SK-N-SH treated with all-trans-retinoic acid at 6 μM for 48 hours (cell line): Measurements from ENCODE around the gene DLX1.
A peak's percentile ranks its signal among the peaks of the same experiment; 100 is the strongest.

Source experiments
- ATAC-seq: fragments of 200-7000 bp; cut with Tn5 transposase; 3 replicates; pipeline ENCODE4 v1.9.1; 2020; ENCODE audit warnings: mild to moderate bottlenecking, moderate library complexity
- ARNTL ChIP-seq: fragments of 450-650 bp; formaldehyde crosslinking; IDR thresholded peaks from 2 replicates; pipeline ENCODE4 v1.5.0; 2020; ENCODE audit warnings: low read depth, mild to moderate bottlenecking, moderate library complexity, borderline replicate concordance
- CREB5 ChIP-seq: fragments of 250-450 bp; sonication (Bioruptor Pico); IDR thresholded peaks from 2 replicates; pipeline ENCODE4 v1.5.1; 2020; ENCODE audit warnings: low read depth, mild to moderate bottlenecking, moderate library complexity
- CSDC2 ChIP-seq: fragments of 250-450 bp; sonication (Bioruptor Pico); IDR thresholded peaks from 2 replicates; pipeline ENCODE4 v1.5.0; 2020; ENCODE audit warnings: mild to moderate bottlenecking, moderate library complexity
- CSRNP3 ChIP-seq: fragments of 250-450 bp; sonication (Bioruptor Pico); IDR thresholded peaks from 2 replicates; pipeline ENCODE4 v1.5.1; 2021; ENCODE audit warnings: mild to moderate bottlenecking, moderate library complexity
- ESRRG ChIP-seq: fragments of 250-450 bp; sonication (Bioruptor Pico); IDR thresholded peaks from 2 replicates; pipeline ENCODE4 v1.6.1; 2021; ENCODE audit warnings: mild to moderate bottlenecking
- GLIS3 ChIP-seq: fragments of 250-450 bp; sonication (Bioruptor Pico); IDR thresholded peaks from 2 replicates; pipeline ENCODE4 v1.5.0; 2020; ENCODE audit warnings: mild to moderate bottlenecking, moderate library complexity
- ISL1 ChIP-seq: fragments of 250-450 bp; sonication (Bioruptor Pico); IDR thresholded peaks from 2 replicates; pipeline ENCODE4 v2.1.2; 2022; ENCODE audit warnings: mild to moderate bottlenecking, moderate library complexity
- PATZ1 ChIP-seq: fragments of 250-450 bp; sonication (Bioruptor Pico); IDR thresholded peaks from 2 replicates; pipeline ENCODE4 v1.8.0; 2020; ENCODE audit warnings: mild to moderate bottlenecking, moderate library complexity, borderline replicate concordance
- PPARA ChIP-seq: fragments of 250-450 bp; sonication (Bioruptor Pico); IDR thresholded peaks from 2 replicates; pipeline ENCODE4 v1.5.0; 2020; ENCODE audit warnings: mild to moderate bottlenecking, borderline replicate concordance
- RARB ChIP-seq: fragments of 250-450 bp; sonication (Bioruptor Pico); IDR thresholded peaks from 2 replicates; pipeline ENCODE4 v1.8.0; 2021; ENCODE audit warnings: mild to moderate bottlenecking, moderate library complexity
- SNAI2 ChIP-seq: fragments of 250-450 bp; sonication (Bioruptor Pico); IDR thresholded peaks from 2 replicates; pipeline ENCODE4 v1.5.0; 2020; ENCODE audit warnings: mild to moderate bottlenecking, moderate library complexity
- TOX ChIP-seq: fragments of 250-450 bp; sonication (Bioruptor Pico); IDR thresholded peaks from 2 replicates; pipeline ENCODE4 v1.8.0; 2021; ENCODE audit warnings: mild to moderate bottlenecking, moderate library complexity, borderline replicate concordance
- ZC3H10 ChIP-seq: fragments of 250-450 bp; sonication (Bioruptor Pico); IDR thresholded peaks from 2 replicates; pipeline ENCODE4 v1.5.1; 2021; ENCODE audit warnings: mild to moderate bottlenecking, moderate library complexity
- ZFP3 ChIP-seq: fragments of 250-450 bp; sonication (Bioruptor Pico); IDR thresholded peaks from 2 replicates; pipeline ENCODE4 v1.5.0; 2020; ENCODE audit warnings: mild to moderate bottlenecking, moderate library complexity
- ZFP30 ChIP-seq: fragments of 450-650 bp; formaldehyde crosslinking; IDR thresholded peaks from 2 replicates; pipeline ENCODE4 v1.5.0; 2022; ENCODE audit warnings: mild to moderate bottlenecking, moderate library complexity
- ZNF565 ChIP-seq: fragments of 450-650 bp; formaldehyde crosslinking; conservative IDR thresholded peaks from 2 replicates; pipeline ENCODE4 v1.5.0; 2020; ENCODE audit warnings: low read depth, mild to moderate bottlenecking, moderate library complexity
- ZNF8 ChIP-seq: fragments of 450-650 bp; formaldehyde crosslinking; IDR thresholded peaks from 2 replicates; pipeline ENCODE4 v1.5.0; 2020; ENCODE audit warnings: mild to moderate bottlenecking, moderate library complexity
- TF ChIP-seq, protein P1 (sequence below): fragments of 250-450 bp; sonication (Bioruptor Pico); IDR thresholded peaks from 2 replicates; pipeline ENCODE4 v1.8.0; 2021; ENCODE audit warnings: low read depth, mild to moderate bottlenecking, moderate library complexity, borderline replicate concordance

Gene DLX1

GRCh38 chr2:172083628-172084394 lies 1.5 kb upstream of the DLX1 start (continued):
- no peak for TF ChIP-seq PATZ1 (CRISPR knock-in tag)

DNA sequence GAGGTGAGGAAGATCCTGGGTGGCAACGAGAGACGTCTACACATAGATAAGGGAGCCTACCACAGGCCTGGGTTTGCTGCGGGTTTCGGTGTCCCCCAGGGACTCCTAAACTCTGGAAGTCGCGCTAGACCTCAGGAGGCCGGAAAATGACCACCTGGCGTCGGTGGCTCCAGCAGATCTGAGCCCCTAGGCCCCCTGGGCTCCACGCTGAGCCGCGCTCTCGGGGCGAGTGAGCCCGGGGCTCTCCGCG lies 987 bp upstream of the DLX1 start:
- TF ChIP-seq ESRRG (CRISPR knock-in tag) (no peak), SNAI2 (CRISPR knock-in tag) (no peak), CSRNP3 (CRISPR knock-in tag) (no peak), PPARA (CRISPR knock-in tag) (no peak), RARB (no peak), TOX (no peak)
- ATAC-seq, result peak; percentile 1

DNA sequence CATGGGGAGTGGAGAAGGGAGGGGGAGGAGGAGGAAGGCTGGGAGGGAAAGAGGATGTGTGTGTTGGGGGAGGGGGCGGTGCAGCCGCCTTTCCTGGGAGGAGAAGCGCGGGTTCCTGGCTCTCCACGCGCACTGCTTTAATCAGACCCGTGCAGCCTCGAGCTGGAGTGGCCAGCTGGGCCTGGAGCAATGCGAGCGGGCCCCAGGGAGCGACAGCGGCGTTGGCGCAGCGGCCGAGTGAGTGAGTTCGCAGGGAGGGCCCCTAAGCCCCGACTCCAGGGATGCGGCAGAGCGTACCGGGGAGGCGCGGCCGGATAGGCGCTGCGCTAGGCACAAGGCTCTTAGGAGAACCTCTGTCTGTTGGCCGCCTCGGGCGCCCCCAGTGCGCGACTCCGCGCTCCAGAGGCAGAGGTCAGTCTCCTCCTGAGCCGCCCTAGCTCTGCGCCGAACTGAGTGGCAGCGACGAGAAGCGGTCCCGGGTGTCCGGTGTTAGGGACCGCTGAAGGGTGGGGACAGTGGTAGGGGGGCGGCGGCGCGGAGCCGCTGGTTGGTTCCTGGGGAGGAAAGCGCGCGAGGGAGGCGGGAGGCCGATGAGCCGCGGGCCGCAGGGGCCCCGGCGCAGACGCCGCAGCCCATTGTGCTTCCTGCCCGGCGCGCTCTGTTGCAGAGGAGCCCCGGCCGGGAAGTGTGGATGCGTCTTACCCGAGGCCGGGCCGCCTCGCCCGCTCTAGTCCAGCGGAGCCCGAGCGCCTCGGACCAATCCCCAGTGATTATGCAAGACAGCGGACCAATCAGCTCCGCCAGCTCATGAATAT lies 455 bp upstream of the DLX1 start:
- TF ChIP-seq, protein P1, sequence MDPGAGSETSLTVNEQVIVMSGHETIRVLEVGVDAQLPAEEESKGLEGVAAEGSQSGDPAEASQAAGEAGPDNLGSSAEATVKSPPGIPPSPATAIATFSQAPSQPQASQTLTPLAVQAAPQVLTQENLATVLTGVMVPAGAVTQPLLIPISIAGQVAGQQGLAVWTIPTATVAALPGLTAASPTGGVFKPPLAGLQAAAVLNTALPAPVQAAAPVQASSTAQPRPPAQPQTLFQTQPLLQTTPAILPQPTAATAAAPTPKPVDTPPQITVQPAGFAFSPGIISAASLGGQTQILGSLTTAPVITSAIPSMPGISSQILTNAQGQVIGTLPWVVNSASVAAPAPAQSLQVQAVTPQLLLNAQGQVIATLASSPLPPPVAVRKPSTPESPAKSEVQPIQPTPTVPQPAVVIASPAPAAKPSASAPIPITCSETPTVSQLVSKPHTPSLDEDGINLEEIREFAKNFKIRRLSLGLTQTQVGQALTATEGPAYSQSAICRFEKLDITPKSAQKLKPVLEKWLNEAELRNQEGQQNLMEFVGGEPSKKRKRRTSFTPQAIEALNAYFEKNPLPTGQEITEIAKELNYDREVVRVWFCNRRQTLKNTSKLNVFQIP, result no peak
- TF ChIP-seq CREB5 (CRISPR knock-in tag), result no peak
- no peak for TF ChIP-seq ISL1 (CRISPR knock-in tag)
- no peak for TF ChIP-seq ARNTL (CRISPR knock-in tag)
- no peak for TF ChIP-seq GLIS3 (CRISPR knock-in tag)
- no peak for TF ChIP-seq ZC3H10 (CRISPR knock-in tag)
- no peak for TF ChIP-seq TOX
- TF ChIP-seq CSDC2, result no peak
- peak; percentile 92 for ATAC-seq

DNA sequence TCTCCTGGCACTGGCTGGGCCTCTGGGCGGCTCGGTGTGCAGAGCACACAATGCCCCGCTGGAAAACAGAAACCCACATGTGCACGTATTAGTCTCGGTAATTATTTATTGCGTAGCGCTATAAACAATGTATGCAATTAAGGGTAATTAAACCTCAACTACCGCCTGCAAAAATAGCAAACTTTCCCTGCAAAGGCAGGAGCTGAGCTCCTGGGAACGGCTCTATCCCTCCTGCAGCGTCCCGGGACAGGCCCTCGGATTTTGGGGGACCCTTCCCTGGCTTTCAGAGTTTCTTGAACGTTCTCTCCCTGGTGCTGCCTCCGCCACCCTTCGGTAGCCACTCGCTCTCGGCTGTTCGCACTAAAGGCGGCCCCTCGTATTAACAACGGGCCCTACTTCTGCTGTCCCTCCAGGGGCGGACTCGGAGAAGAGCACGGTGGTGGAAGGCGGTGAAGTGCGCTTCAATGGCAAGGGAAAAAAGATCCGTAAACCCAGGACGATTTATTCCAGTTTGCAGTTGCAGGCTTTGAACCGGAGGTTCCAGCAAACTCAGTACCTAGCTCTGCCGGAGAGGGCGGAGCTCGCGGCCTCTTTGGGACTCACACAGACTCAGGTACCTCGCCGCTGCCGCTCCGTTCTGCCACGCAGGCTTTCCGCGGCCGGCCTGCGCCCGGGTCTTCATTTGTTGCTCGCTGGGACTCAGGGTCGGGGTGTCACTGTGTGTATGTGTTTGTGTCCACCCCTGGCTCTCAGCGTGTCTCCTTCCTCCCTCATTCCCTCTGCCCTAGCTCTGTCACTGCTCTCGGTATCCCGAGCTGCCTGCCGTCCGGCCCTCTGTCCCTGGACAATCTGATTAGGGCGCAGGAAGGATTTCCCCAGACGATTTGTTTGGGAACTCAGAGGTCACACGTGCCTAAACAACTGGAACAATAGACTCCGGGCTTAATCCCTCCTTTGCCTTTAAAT lies 1.2 kb downstream of the DLX1 start:
- ATAC-seq, result peak; percentile 4
- no peak for TF ChIP-seq GLIS3 (CRISPR knock-in tag)
- TF ChIP-seq SNAI2 (CRISPR knock-in tag), result no peak
- no peak for TF ChIP-seq ZC3H10 (CRISPR knock-in tag)
- no peak for TF ChIP-seq CREB5 (CRISPR knock-in tag)
- TF ChIP-seq ZFP30, result no peak
- no peak for TF ChIP-seq TOX
- TF ChIP-seq, protein P1, result no peak
- TF ChIP-seq ZFP3, result no peak
- TF ChIP-seq CSDC2, result no peak
- TF ChIP-seq ZNF8, result no peak
- no peak for TF ChIP-seq CSRNP3 (CRISPR knock-in tag)
- no peak for TF ChIP-seq ARNTL (CRISPR knock-in tag)
- TF ChIP-seq ZNF565 (CRISPR knock-in tag), result no peak
